GM23248 (cell line): Measurements from ENCODE around the gene LMF1.

Experiments
- EZH2 ChIP-seq: fragments of 200-600 bp; sonication (generic); IDR thresholded peaks from 2 replicates; pipeline ENCODE4 v1.6.1; 2018; ENCODE audit warnings: antibody characterized with exemption, mild to moderate bottlenecking; ENCODE audit not compliant: insufficient read depth, poor library complexity, severe bottlenecking
- EZH2phosphoT487 ChIP-seq: fragments of 200-600 bp; sonication (generic); IDR thresholded peaks from 2 replicates; pipeline ENCODE4 v1.6.1; 2018; ENCODE audit warnings: antibody characterized with exemption, moderate library complexity, mild to moderate bottlenecking, low read depth; ENCODE audit not compliant: insufficient read depth

- TF ChIP-seq EZH2 = no peak
- no peak for TF ChIP-seq EZH2phosphoT487
Measured at GRCh38 chr16:923184-923583, 47.6 kb downstream of the LMF1 start.
